ENCODE results near the gene MTHFD1L.

- no peak for TF ChIP-seq YY1 (IDR thresholded peaks at IDR 0.05; ENCODE audit: insufficient read depth, insufficient read length)
- TF ChIP-seq ZNF274 (IDR thresholded peaks at IDR 0.05; ENCODE audit: low read depth, low read length): no peak
- TF ChIP-seq SUZ12 (IDR thresholded peaks at IDR 0.05; ENCODE audit: extremely low read depth, insufficient read depth, insufficient read length): no peak
Observed at GRCh38 chr6:150991487-150991886, 126.0 kb downstream of the MTHFD1L start.

Data from NT2/D1 (cell line).